Sigmoid colon (tissue), 3 donors: ENCODE results near the gene TAF1B.

ENCODE experiments used
- POLR2A ChIP-seq, 2 donors: fragments of 450-650 bp; IDR thresholded peaks; one replicate each; pipeline ENCODE4 v1.6.1; 2016; ENCODE audit warnings: antibody characterized with exemption in 2 of 2, mild to moderate bottlenecking in 2 of 2, moderate library complexity in 2 of 2
- TF ChIP-seq, protein P1 (sequence below), 4 experiments: fragments of 450-650 bp in 3 of 4; fragments of 200-600 bp in 1 of 4; IDR thresholded peaks; one replicate each; pipeline ENCODE4 v1.5.1; 2016 to 2019; ENCODE audit warnings: antibody characterized with exemption in 4 of 4, mild to moderate bottlenecking in 3 of 4, moderate library complexity in 2 of 4

DNA sequence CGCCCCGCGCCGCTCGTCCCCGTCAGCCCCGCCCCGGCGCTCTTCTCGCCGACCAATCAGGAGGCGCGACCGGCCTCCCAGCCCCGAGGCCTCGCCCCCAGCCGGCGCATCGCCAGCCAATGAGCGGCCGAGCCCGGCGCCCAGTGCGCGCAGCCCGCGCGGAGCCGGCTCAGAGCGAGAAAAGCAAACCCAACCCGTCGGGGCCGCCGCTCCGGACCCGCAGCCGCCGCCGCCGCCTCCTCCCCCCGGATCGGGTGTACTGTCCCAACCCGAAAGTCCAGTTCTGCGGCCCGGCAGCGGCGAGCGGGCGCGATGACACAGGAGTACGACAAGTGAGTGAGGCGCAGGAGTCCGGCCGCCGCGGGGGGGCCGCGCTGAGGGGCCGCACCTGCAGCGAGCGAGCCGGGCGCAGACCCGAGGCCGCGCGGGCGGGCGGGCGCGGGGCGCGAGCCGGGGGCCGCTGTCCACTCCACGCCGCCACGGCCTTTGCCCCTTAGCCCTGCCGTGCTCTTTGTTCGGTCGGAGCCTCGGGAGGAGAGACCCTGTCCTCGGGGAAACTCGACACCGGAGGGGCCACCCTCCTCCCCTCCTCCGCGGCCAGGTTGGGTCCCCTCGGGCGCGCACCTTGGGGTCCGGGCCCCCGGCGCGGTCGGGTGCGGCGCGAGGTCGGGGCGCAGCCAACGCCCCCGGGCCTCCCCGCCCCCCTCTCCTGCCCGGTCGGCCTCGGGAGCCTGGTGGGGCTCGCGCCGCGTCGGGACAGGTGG is 108.4 kb downstream of the TAF1B start, which contains the start of gene GRHL1:
- TF ChIP-seq, protein P1, sequence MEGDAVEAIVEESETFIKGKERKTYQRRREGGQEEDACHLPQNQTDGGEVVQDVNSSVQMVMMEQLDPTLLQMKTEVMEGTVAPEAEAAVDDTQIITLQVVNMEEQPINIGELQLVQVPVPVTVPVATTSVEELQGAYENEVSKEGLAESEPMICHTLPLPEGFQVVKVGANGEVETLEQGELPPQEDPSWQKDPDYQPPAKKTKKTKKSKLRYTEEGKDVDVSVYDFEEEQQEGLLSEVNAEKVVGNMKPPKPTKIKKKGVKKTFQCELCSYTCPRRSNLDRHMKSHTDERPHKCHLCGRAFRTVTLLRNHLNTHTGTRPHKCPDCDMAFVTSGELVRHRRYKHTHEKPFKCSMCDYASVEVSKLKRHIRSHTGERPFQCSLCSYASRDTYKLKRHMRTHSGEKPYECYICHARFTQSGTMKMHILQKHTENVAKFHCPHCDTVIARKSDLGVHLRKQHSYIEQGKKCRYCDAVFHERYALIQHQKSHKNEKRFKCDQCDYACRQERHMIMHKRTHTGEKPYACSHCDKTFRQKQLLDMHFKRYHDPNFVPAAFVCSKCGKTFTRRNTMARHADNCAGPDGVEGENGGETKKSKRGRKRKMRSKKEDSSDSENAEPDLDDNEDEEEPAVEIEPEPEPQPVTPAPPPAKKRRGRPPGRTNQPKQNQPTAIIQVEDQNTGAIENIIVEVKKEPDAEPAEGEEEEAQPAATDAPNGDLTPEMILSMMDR (IDR thresholded peaks at IDR 0.05), result no peak
- TF ChIP-seq POLR2A (IDR thresholded peaks at IDR 0.05), result no peak
